HuH-7 (cell line): ENCODE results near the gene POGLUT3.

ENCODE experiments used
- DNase-seq: peaks from one replicate; pipeline ENCODE4 v3.0.0; 2011; ENCODE audit warnings: low spot score

POGLUT3 gene

GRCh38 chr11:108498046-108498815, at the start of gene POGLUT3:
Gene POGLUT3 (minus strand): TSS chr11:108498384. CDS start chr11:108498366, 18 bp downstream.
- peak; percentile 68 for DNase-seq

DNA sequence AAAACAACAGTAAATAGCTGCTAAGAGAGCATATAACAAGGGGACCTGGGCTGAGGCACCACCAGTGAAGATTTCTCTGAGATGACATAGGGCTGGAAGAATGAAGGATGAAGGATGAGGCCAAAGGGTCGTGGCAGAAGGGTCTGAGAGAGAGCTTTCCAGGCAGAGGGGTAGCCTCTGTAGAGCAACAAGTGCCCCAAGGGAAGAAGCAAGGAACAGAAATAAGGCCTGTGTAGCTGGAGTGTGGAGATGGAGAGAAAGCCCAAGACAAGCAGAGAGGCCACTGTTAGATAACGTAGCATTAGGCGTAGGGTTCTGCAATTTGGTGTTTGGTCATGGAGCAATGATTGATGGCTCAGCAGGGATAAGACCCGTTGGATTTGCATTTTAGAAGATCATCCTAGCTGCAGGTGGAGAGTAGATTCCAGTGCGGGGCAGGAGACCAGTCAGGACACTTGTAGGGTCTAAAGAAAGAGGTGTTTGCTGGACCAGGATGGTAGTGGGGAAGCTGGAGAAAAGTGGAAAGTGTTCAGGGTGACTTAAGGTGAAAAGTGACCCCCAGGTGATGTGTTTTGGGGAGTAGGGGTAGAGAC, 47.8 kb upstream of the POGLUT3 start:
- DNase-seq, result no peak

DNA sequence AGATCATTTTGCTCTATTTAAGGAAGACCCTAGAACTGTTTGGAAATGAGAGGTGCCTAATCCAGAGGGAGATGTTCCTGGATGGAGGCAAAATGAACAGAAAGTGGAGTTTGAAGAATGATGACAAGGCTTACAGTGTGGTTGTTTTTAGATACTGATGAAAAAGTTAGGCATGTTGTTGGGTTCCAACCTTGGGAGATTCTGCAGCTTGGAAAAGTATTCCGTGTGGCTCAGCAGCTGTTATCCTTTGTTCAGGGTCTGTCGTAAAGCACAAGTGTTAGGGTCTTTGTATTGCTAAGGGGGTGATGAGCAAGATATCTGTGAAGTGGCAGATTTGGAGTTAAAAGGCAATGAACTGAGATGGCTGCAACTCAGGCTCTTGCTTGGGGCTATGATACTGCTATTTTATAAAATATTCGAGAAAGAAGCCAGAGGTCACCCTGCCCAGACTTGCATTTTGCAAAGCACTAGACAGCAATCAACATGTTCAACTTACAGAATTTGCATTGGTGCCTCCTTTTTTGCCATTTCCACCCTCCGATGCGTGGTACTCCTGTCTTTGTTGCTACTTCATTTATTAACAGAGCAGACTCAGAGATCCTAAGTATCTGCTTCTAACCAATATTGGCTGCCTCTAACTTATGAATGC, 45.3 kb upstream of the POGLUT3 start:
- DNase-seq, result no peak

DNA sequence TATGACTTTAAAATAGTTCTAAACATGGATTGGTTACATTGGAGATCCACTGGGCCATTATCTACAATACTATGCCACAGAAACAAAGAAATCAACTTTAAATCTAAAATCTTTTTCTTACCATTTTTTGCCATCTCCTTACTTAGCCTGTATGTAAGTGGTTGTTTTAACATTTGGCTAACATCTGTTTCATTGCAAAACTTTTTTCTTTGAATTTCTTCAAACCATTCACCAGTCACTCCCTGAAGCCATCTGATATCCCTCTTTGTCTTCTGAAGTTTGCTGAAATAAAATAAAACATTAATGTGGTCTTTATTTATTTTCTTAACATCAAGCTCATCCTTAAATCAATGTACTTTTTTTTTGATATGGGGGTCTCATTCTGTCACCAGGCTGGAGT, 43.3 kb upstream of the POGLUT3 start:
- DNase-seq, result no peak

DNA sequence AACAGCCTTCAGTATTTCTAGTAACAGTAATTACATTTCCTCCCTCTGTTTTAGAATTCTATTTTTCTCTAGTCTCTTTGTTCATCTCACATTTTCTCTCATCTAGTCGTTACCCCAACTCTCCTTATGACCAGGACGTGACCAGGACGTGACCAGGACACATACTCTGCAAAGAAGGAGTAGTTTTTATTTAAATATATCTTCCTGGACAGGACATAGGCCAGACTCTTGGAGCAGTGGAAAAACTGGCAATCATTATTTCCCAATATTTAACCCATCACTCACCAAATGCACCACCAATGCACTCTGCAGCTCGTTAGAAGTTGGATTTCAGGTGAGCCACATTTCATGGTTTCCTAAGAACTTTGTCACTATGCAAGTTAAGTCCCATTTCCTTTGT, 40.3 kb upstream of the POGLUT3 start:
- DNase-seq, result no peak

DNA sequence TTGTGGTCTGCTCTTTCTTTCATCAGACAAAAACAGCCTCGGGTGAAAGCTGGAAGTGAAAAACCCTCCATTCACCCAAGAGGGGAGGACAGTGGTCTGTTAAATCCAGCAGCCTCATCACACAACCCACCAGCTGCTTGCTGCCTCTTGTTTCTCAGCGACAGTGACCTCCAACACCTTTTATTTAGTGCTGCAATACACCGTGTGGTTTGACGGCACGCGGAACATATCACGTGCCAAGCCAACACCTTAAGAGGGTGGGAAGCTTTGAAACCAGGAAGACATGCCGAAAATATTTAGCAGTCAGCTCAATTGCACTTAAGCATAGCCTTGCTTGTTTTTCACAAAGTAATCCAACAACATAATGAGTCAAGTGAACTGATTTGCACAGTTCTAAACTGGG, 39.8 kb upstream of the POGLUT3 start:
- no peak for DNase-seq

DNA sequence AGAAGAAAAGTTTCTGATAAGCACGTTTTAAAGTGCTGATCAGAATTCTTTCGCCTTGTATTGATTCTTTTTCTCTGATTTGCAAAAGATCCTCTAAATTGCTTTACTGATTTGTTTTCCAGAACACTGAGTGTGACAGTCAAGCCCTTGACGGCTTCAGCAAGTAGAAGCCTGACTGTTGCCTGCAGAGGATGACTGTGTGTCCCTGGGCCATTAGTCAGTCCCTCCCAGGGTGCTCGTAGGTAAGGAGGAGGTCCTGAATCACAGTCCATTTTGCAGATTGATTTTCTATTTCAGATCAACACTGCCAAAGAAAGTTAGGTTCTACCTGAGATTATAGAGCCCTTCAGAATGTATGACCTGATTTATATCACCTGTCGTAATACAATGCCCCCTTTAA, 38.6 kb upstream of the POGLUT3 start:
- no peak for DNase-seq

DNA sequence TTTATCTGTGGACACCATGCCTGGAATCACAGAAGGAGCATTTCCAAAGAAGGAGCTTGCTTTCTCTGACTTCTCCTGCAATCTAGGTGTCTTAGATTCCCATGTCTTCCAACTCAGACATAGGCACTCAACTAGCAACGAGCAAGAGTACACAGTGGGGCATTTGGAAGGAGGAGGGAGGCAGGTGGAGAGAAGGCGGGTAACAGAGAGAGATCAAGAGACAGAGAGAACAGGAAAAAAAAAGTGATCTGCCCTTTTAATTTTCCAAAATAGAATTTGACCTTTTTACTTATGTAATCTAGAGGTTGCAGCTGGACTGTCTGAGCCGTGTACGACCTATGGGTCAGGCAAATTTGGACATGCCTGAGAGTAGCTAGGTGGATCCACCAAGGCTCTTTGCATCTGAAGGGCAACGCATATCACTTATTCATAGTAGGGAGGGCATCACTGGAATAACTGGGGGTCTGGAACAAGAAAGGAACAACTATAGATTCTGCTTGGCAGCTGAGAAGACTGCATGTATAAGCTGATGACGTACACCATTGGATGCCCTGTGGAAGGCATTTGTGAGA, 37.3 kb upstream of the POGLUT3 start:
- no peak for DNase-seq

DNA sequence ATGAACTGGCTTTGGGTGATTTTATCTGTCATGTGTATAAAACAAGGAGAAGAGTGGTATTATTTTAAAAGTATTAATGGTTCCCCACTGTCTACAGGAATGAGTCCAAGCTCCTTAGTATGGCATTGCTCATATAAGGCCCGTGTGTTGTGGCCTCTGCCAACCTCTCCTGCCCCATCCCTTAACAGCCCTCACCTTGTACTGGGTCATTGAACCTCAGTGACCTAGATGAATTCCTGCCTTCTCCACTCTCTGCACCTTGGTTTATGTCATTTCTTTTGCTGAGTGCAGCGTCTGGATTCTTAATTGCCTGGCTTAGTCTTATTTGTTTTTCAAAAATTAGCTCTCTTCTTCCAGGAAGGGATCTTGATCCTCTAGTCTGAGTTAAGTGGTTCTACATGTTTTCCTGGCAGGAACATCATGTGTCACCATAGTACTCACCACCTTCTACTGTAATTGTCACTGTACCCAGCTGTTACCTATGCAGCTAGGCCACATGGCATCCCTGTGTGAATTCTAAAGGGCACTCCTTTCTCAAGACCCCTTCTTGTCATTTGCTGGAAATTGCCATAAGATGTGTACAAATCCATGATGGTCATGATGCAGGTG, 36.2 kb upstream of the POGLUT3 start:
- no peak for DNase-seq

DNA sequence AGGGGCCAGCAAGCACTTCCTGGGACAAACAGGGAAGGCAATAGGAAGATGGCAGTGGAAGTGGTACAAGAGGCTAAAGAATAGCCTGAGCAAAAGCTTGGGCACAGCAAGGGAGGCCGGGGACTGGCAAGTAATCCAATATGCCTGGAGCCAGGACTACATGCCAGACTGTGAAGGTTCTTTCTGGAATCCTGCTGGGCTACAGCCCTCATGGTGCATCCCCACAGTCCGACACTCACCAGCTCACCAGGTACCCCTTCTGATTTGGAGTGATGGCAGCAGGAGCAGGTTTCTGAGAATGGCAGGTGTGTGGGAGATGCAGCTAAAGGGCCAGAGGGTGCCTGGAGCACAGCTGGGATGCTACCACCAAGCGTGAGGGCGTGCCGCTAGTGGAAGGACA, 32.2 kb upstream of the POGLUT3 start:
- DNase-seq, result no peak

- no peak for DNase-seq
Observed at GRCh38 chr11:108527382-108527781, 29.2 kb upstream of the POGLUT3 start.

GRCh38 chr11:108525161-108525560, 27.0 kb upstream of the POGLUT3 start:
- DNase-seq, result no peak

DNA sequence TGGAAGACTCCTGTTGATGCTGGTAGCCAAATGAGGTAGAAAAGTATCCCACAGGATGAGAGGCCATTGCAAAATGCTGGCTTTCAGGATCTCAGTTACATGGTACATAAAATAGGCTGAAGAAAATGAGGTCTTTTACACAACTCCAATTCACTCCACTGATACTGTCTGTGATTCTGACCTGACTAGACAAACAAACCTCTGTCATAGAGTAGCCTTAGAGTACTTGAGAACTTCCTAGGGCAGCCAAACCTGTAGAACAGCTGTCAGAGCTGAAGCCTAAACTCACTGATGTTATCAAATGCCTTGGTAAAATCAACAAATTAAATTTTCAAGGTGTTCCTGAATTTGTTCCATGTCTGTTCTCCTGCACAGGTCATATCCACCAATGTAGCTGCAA, 26.2 kb upstream of the POGLUT3 start:
- DNase-seq, result no peak

- no peak for DNase-seq
Observed at GRCh38 chr11:108522318-108522717, 24.1 kb upstream of the POGLUT3 start.

GRCh38 chr11:108518581-108518980, 20.4 kb upstream of the POGLUT3 start:
- no peak for DNase-seq

DNA sequence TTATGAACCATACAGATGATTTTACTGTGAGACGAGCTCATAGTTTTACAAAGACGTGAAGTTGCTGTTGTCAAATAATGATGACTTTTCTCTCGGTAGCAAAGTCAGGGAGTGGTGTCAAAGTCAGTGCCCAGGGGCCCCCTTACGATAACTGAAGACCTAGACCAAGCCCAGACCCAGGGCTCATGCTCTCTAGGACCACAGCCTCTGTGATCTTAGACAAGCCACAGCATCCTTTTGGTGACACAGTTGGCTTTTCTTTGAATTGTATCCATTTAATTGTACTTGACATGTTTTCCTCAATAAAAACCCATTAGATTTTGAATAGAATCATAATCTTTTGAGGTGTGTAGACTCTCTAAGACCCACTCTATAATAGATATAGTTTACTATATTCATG, 17.9 kb upstream of the POGLUT3 start:
- DNase-seq, result no peak

DNA sequence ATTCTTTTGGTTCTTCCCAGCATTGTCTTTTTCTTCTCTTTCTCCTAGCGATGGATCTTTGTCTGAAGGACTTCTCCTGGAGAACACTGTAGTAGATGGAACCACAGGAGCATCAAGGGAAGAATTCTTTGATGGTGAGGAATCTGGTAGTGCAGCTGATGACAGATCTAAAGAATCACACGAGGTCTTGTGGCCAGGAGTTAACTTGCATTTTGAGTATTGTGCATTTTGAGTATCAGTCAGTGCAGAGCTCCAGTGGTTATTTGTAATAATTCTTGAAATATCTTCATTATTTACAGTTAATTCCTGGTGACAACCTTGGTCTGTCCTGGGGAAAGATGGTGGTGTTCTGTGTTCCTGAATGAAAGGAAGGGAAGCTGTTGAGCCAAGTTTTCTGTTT, 14.5 kb upstream of the POGLUT3 start:
- no peak for DNase-seq

DNA sequence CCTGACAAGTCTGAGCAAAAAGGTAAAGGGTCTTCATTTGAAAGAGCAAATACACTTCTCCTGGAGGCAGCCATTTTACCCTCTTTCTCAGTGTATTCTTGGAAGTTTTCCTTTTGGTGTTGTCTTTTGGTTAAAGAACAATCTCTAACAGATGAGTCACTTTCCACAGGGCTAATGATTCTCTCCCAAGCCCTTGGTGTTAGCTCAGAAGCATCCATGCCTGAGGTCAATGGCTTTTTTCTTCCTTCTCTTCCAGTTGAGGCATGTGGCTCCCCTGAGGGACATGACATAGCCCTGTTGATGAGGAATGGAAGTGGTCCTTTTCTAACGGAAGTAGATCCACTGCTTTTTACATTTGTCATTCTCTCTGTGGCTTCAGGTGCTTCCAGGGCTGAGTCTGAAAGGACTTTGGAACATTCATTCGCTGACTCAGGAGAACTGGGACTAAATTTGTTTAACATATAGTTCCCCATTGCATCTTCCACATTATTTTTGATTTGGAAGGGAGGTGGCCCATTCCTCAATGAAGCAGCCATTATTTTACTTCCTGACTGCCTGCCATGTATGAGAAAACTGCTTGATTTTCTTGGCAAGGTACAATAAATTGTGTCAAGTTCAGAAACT, 13.8 kb upstream of the POGLUT3 start:
- no peak for DNase-seq

GRCh38 chr11:108508653-108509593, 10.7 kb upstream of the POGLUT3 start:
- DNase-seq, result no peak

DNA sequence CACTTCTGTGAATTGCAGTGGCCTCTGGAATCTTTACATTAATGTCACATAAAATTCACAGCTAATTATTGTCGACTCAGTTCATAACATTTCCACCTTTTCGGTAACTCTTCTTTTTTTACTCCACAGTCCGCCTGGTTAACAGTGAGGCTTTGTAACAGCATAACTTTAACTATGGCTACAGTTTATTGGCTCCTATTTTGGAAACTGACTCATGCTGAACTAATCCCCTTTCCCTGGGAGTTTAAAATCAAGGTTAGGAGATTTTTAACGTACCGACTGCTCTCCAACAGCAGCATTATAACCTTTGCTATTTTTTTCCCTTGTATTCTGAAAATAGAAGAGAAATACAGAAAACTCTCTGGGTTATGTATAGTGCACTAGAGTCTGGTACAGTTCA, 3.2 kb upstream of the POGLUT3 start:
- DNase-seq, result no peak

GRCh38 chr11:108500721-108501120, 2.5 kb upstream of the POGLUT3 start:
- DNase-seq, result no peak
